ENCODE measurements around the gene PCED1B.

PCED1B gene

GRCh38 chr12:47123730-47124129 is 44.3 kb downstream of the PCED1B start:
- no peak overlapping the region for H3K4me3 ChIP-seq (ENCODE audit: insufficient read depth, low read length, poor library complexity, severe bottlenecking)
- no peak overlapping the region for H3K27ac ChIP-seq (ENCODE audit: low read depth, low read length)
- H3K9me2 ChIP-seq (replicated peaks; ENCODE audit: insufficient read depth, low read length) = no peaks in the 10 kb centered on the region
- no peaks in the 10 kb centered on the region for H4K20me1 ChIP-seq (ENCODE audit: low read depth, low read length)
- no peaks in the 10 kb centered on the region for H3K36me3 ChIP-seq (ENCODE audit: low read length)
- H3K9ac ChIP-seq (ENCODE audit: low read length) = no peak overlapping the region
- no peaks in the 10 kb centered on the region for H3K79me2 ChIP-seq (ENCODE audit: insufficient read depth, low read length)
- no peaks in the 10 kb centered on the region for H3F3A ChIP-seq (ENCODE audit: insufficient read depth)
- no peak overlapping the region for H3K4me2 ChIP-seq (ENCODE audit: low read depth, low read length, poor library complexity, severe bottlenecking)
- TF ChIP-seq CTCF (IDR thresholded peaks at IDR 0.05; ENCODE audit: insufficient read depth, low read length, poor library complexity, severe bottlenecking) = no peak
- no peak for TF ChIP-seq EZH2phosphoT487 (conservative IDR thresholded peaks at IDR 0.05; ENCODE audit: low read length)
- no peaks in the 10 kb centered on the region for H3K27me3 ChIP-seq (ENCODE audit: low read length)
- H2AFZ ChIP-seq (ENCODE audit: low read depth, low read length, severe bottlenecking) = no peak overlapping the region
- no peaks in the 10 kb centered on the region for H3K9me3 ChIP-seq (ENCODE audit: insufficient read depth, low read length)

GRCh38 chr12:47124451-47124850 is 45.0 kb downstream of the PCED1B start:
- Histone ChIP-seq H3K9me2 (replicated peaks; ENCODE audit: insufficient read depth, low read length) (no peaks in the 10 kb centered on the region), H3K79me2 (ENCODE audit: insufficient read depth, low read length) (no peaks in the 10 kb centered on the region), H3K9ac (ENCODE audit: low read length) (no peak overlapping the region), H3K4me3 (ENCODE audit: insufficient read depth, low read length, poor library complexity, severe bottlenecking) (no peak overlapping the region), H3K4me2 (ENCODE audit: low read depth, low read length, poor library complexity, severe bottlenecking) (no peak overlapping the region), H3F3A (ENCODE audit: insufficient read depth) (no peaks in the 10 kb centered on the region), H4K20me1 (ENCODE audit: low read depth, low read length) (no peaks in the 10 kb centered on the region), H3K27me3 (ENCODE audit: low read length) (no peaks in the 10 kb centered on the region), H3K27ac (ENCODE audit: low read depth, low read length) (no peak overlapping the region), H3K36me3 (ENCODE audit: low read length) (no peaks in the 10 kb centered on the region), H3K9me3 (ENCODE audit: insufficient read depth, low read length) (no peaks in the 10 kb centered on the region), H2AFZ (ENCODE audit: low read depth, low read length, severe bottlenecking) (no peak overlapping the region)
- TF ChIP-seq CTCF (IDR thresholded peaks at IDR 0.05; ENCODE audit: insufficient read depth, low read length, poor library complexity, severe bottlenecking) (no peak), EZH2phosphoT487 (conservative IDR thresholded peaks at IDR 0.05; ENCODE audit: low read length) (no peak)

- no peak overlapping the region for H2AFZ ChIP-seq (ENCODE audit: low read depth, low read length, severe bottlenecking)
- no peak for TF ChIP-seq EZH2phosphoT487 (conservative IDR thresholded peaks at IDR 0.05; ENCODE audit: low read length)
- no peak for TF ChIP-seq CTCF (IDR thresholded peaks at IDR 0.05; ENCODE audit: insufficient read depth, low read length, poor library complexity, severe bottlenecking)
These were observed 46.8 kb downstream of the PCED1B start for GRCh38 chr12:47126246-47126645.

More at GRCh38 chr12:47126246-47126645, 46.8 kb downstream of the PCED1B start:
- no peaks in the 10 kb centered on the region for H3F3A ChIP-seq (ENCODE audit: insufficient read depth)
- no peaks in the 10 kb centered on the region for H3K79me2 ChIP-seq (ENCODE audit: insufficient read depth, low read length)
- H4K20me1 ChIP-seq (ENCODE audit: low read depth, low read length) = no peaks in the 10 kb centered on the region
- H3K9me2 ChIP-seq (replicated peaks; ENCODE audit: insufficient read depth, low read length) = no peaks in the 10 kb centered on the region
- H3K27me3 ChIP-seq (ENCODE audit: low read length) = no peaks in the 10 kb centered on the region
- no peak overlapping the region for H3K9ac ChIP-seq (ENCODE audit: low read length)
- H3K4me3 ChIP-seq (ENCODE audit: insufficient read depth, low read length, poor library complexity, severe bottlenecking) = no peak overlapping the region
- H3K4me2 ChIP-seq (ENCODE audit: low read depth, low read length, poor library complexity, severe bottlenecking) = no peak overlapping the region
- no peaks in the 10 kb centered on the region for H3K36me3 ChIP-seq (ENCODE audit: low read length)
- no peak overlapping the region for H3K27ac ChIP-seq (ENCODE audit: low read depth, low read length)
- H3K9me3 ChIP-seq (ENCODE audit: insufficient read depth, low read length) = no peaks in the 10 kb centered on the region
